Measurements from ENCODE around the gene METTL24. TPM values are rescaled to one million over a fixed set of nuclear protein-coding genes. Genes with fewer than 3 reads are reported as not detected.
A peak's percentile ranks its signal among the peaks of the same experiment; 100 is the strongest.

The METTL24 gene
- total RNA-seq (10 to 100 TPM; 12.5 to 14.3 TPM), polyA plus RNA-seq (1 to 10 TPM; 3.9 to 4.5 TPM)
- long read RNA-seq, donor 1, partial matches to known transcripts, result 0 of 1 reads
- long read RNA-seq, donor 1, other reads (novel, unspliced or antisense), result 1 of 1 reads
- long read RNA-seq, donor 2, partial matches to known transcripts, result 0 of 5 reads
- long read RNA-seq, donor 2, other reads (novel, unspliced or antisense), result 3 of 5 reads

GRCh38 chr6:110357664-110358552 is at the start of gene METTL24:
Gene METTL24, minus strand, starts transcription at chr6:110358349. Its CDS starts 77 bp downstream, at chr6:110358272.
- Histone ChIP-seq H3K27me3 (ENCODE audit: control insufficient read depth in 1 of 2, insufficient read depth in 2 of 2, low read length in 1 of 2) (no peaks in the 10 kb centered on the region), H3K36me3 (ENCODE audit: control insufficient read depth in 1 of 2, insufficient read depth in 2 of 2, low read length in 1 of 2) (no peaks in the 10 kb centered on the region), H3K9me3 (ENCODE audit: control insufficient read depth, low read length) (no peaks in the 10 kb centered on the region), H3K4me3 (ENCODE audit: low read length in 2 of 2) (peak within 1 kb of the TSS; percentile 58 to 88), H3K4me1 (ENCODE audit: control insufficient read depth in 1 of 2, insufficient read depth in 2 of 2, low read length in 2 of 2) (peaks cover 0 to 8% of the 10 kb centered on the region in 2 donors), H3K27ac (ENCODE audit: low read depth in 1 of 2, low read length in 2 of 2) (peak within 1 kb of the TSS; percentile 63 to 97)
- peak; percentile 52 for ATAC-seq (ENCODE audit: low FRiP score)
- intact Hi-C loops (cut with DNase I), result no loop called here
- DNase-seq, result peak; percentile 55 to 82
- WGBS, 2 donors, result 1 to 2% methylated on average over 69 to 107 of the region's 107 CpGs

GRCh38 chr6:110404607-110405006 is 46.5 kb upstream of the METTL24 start:
- no peaks in the 10 kb centered on the region for H3K27me3 ChIP-seq (ENCODE audit: control insufficient read depth in 1 of 2, insufficient read depth in 2 of 2, low read length in 1 of 2)
- no peaks in the 10 kb centered on the region for H3K4me1 ChIP-seq (ENCODE audit: control insufficient read depth in 1 of 2, insufficient read depth in 2 of 2, low read length in 2 of 2)
- DNase-seq (no peak), ATAC-seq (ENCODE audit: low FRiP score) (no peak)
- 48 to 60% methylated on average over 8 of the region's 8 CpGs for WGBS, 2 donors
- peaks cover 0 to 2% of the 10 kb centered on the region in 2 donors for H3K36me3 ChIP-seq (ENCODE audit: control insufficient read depth in 1 of 2, insufficient read depth in 2 of 2, low read length in 1 of 2)
- no peak overlapping the region for H3K4me3 ChIP-seq (ENCODE audit: low read length in 2 of 2)
- intact Hi-C loops (cut with DNase I), result no loop called here
- no peak overlapping the region for H3K27ac ChIP-seq (ENCODE audit: low read depth in 1 of 2, low read length in 2 of 2)
- no peaks in the 10 kb centered on the region for H3K9me3 ChIP-seq (ENCODE audit: control insufficient read depth, low read length)

GRCh38 chr6:110401585-110402176 is 43.5 kb upstream of the METTL24 start:
- Histone ChIP-seq H3K4me3 (ENCODE audit: low read length in 2 of 2) (no peak overlapping the region), H3K27me3 (ENCODE audit: control insufficient read depth in 1 of 2, insufficient read depth in 2 of 2, low read length in 1 of 2) (no peaks in the 10 kb centered on the region), H3K4me1 (ENCODE audit: control insufficient read depth in 1 of 2, insufficient read depth in 2 of 2, low read length in 2 of 2) (no peaks in the 10 kb centered on the region), H3K9me3 (ENCODE audit: control insufficient read depth, low read length) (no peaks in the 10 kb centered on the region), H3K27ac (ENCODE audit: low read depth in 1 of 2, low read length in 2 of 2) (no peak overlapping the region), H3K36me3 (ENCODE audit: control insufficient read depth in 1 of 2, insufficient read depth in 2 of 2, low read length in 1 of 2) (no peaks in the 10 kb centered on the region)
- ATAC-seq (ENCODE audit: low FRiP score), result no peak
- no peak for DNase-seq
- 90 to 95% methylated on average over 4 of the region's 4 CpGs for WGBS, 2 donors
- intact Hi-C loops (cut with DNase I), result no loop called here

- no peaks in the 10 kb centered on the region for H3K9me3 ChIP-seq (ENCODE audit: control insufficient read depth, low read length)
- 44 to 64% methylated on average over 9 to 18 of the region's 18 CpGs for WGBS, 2 donors
- H3K27me3 ChIP-seq (ENCODE audit: control insufficient read depth in 1 of 2, insufficient read depth in 2 of 2, low read length in 1 of 2), result no peaks in the 10 kb centered on the region
- H3K27ac ChIP-seq (ENCODE audit: low read depth in 1 of 2, low read length in 2 of 2), result no peak overlapping the region
- no peaks in the 10 kb centered on the region for H3K4me1 ChIP-seq (ENCODE audit: control insufficient read depth in 1 of 2, insufficient read depth in 2 of 2, low read length in 2 of 2)
- no peaks in the 10 kb centered on the region for H3K36me3 ChIP-seq (ENCODE audit: control insufficient read depth in 1 of 2, insufficient read depth in 2 of 2, low read length in 1 of 2)
- intact Hi-C loops (cut with DNase I), result no loop called here
- peak in 1 of 2 donors; percentile 71 for DNase-seq
- H3K4me3 ChIP-seq (ENCODE audit: low read length in 2 of 2), result peak overlapping the region; percentile 10 to 14
- ATAC-seq (ENCODE audit: low FRiP score), result peak; percentile 48
Observed at GRCh38 chr6:110400208-110400607, 42.1 kb upstream of the METTL24 start.

- no peaks in the 10 kb centered on the region for H3K36me3 ChIP-seq (ENCODE audit: control insufficient read depth in 1 of 2, insufficient read depth in 2 of 2, low read length in 1 of 2)
- no peaks in the 10 kb centered on the region for H3K27me3 ChIP-seq (ENCODE audit: control insufficient read depth in 1 of 2, insufficient read depth in 2 of 2, low read length in 1 of 2)
- DNase-seq (peak; percentile 70 to 78), ATAC-seq (ENCODE audit: low FRiP score) (peak; percentile 74)
- peak overlapping the region; percentile 10 to 14 for H3K4me3 ChIP-seq (ENCODE audit: low read length in 2 of 2)
- peak overlapping the region in 1 of 2 donors; percentile 21 for H3K27ac ChIP-seq (ENCODE audit: low read depth in 1 of 2, low read length in 2 of 2)
- WGBS, 2 donors, result 15 to 23% methylated on average over 43 of the region's 43 CpGs
- no peaks in the 10 kb centered on the region for H3K4me1 ChIP-seq (ENCODE audit: control insufficient read depth in 1 of 2, insufficient read depth in 2 of 2, low read length in 2 of 2)
- H3K9me3 ChIP-seq (ENCODE audit: control insufficient read depth, low read length), result no peaks in the 10 kb centered on the region
- intact Hi-C loops (cut with DNase I), result loop anchor here in 1 of 2 donors (10.0 kb wide), 1 partner anchor 695 kb away; no protein-coding TSS in a partner anchor
Observed at GRCh38 chr6:110399219-110400071, 41.3 kb upstream of the METTL24 start.

- no peak overlapping the region for H3K27ac ChIP-seq (ENCODE audit: low read depth in 1 of 2, low read length in 2 of 2)
- intact Hi-C loops (cut with DNase I), result loop anchor here in 1 of 2 donors (10.0 kb wide), 1 partner anchor 694 kb away; no protein-coding TSS in a partner anchor
- 91 to 96% methylated on average over 4 of the region's 4 CpGs for WGBS, 2 donors
- no peaks in the 10 kb centered on the region for H3K27me3 ChIP-seq (ENCODE audit: control insufficient read depth in 1 of 2, insufficient read depth in 2 of 2, low read length in 1 of 2)
- H3K4me3 ChIP-seq (ENCODE audit: low read length in 2 of 2), result no peak overlapping the region
- DNase-seq (no peak), ATAC-seq (ENCODE audit: low FRiP score) (peak; percentile 16)
- H3K4me1 ChIP-seq (ENCODE audit: control insufficient read depth in 1 of 2, insufficient read depth in 2 of 2, low read length in 2 of 2), result no peaks in the 10 kb centered on the region
- H3K36me3 ChIP-seq (ENCODE audit: control insufficient read depth in 1 of 2, insufficient read depth in 2 of 2, low read length in 1 of 2), result no peaks in the 10 kb centered on the region
- H3K9me3 ChIP-seq (ENCODE audit: control insufficient read depth, low read length), result no peaks in the 10 kb centered on the region
Observed at GRCh38 chr6:110398778-110399177, 40.6 kb upstream of the METTL24 start.

GRCh38 chr6:110395221-110395620 is 37.1 kb upstream of the METTL24 start:
- Histone ChIP-seq H3K4me1 (ENCODE audit: control insufficient read depth in 1 of 2, insufficient read depth in 2 of 2, low read length in 2 of 2) (no peaks in the 10 kb centered on the region), H3K9me3 (ENCODE audit: control insufficient read depth, low read length) (no peaks in the 10 kb centered on the region), H3K4me3 (ENCODE audit: low read length in 2 of 2) (no peak overlapping the region), H3K27me3 (ENCODE audit: control insufficient read depth in 1 of 2, insufficient read depth in 2 of 2, low read length in 1 of 2) (no peaks in the 10 kb centered on the region), H3K27ac (ENCODE audit: low read depth in 1 of 2, low read length in 2 of 2) (no peak overlapping the region), H3K36me3 (ENCODE audit: control insufficient read depth in 1 of 2, insufficient read depth in 2 of 2, low read length in 1 of 2) (no peaks in the 10 kb centered on the region)
- ATAC-seq (ENCODE audit: low FRiP score) (peak; percentile 45), DNase-seq (no peak)
- intact Hi-C loops (cut with DNase I), result loop anchor here in 1 of 2 donors (10.0 kb wide), 1 partner anchor 690 kb away; no protein-coding TSS in a partner anchor
- WGBS, 2 donors, result 17 to 18% methylated on average over 4 of the region's 4 CpGs

GRCh38 chr6:110394409-110394808 is 36.3 kb upstream of the METTL24 start:
- WGBS, 2 donors, result 94 to 95% methylated on average over 4 of the region's 4 CpGs

More at GRCh38 chr6:110394409-110394808, 36.3 kb upstream of the METTL24 start:
- DNase-seq, result no peak
- ATAC-seq (ENCODE audit: low FRiP score), result no peak
- Histone ChIP-seq H3K4me1 (ENCODE audit: control insufficient read depth in 1 of 2, insufficient read depth in 2 of 2, low read length in 2 of 2) (no peaks in the 10 kb centered on the region), H3K27me3 (ENCODE audit: control insufficient read depth in 1 of 2, insufficient read depth in 2 of 2, low read length in 1 of 2) (no peaks in the 10 kb centered on the region), H3K27ac (ENCODE audit: low read depth in 1 of 2, low read length in 2 of 2) (no peak overlapping the region), H3K9me3 (ENCODE audit: control insufficient read depth, low read length) (no peaks in the 10 kb centered on the region), H3K36me3 (ENCODE audit: control insufficient read depth in 1 of 2, insufficient read depth in 2 of 2, low read length in 1 of 2) (no peaks in the 10 kb centered on the region), H3K4me3 (ENCODE audit: low read length in 2 of 2) (no peak overlapping the region)
- intact Hi-C loops (cut with DNase I), result loop anchor here (5.0 to 10.0 kb wide), 3 partner anchors 217 to 690 kb away; partner anchors contain the start of gene WASF1 (in 1 of the 2)
